Aorta (tissue), 5 donors: ENCODE data around the gene TRMT2A. TPM values are rescaled to one million over a fixed set of nuclear protein-coding genes. Genes with fewer than 3 reads are reported as not detected.

Experiments used
- ATAC-seq: fragments of 200-7000 bp; cut with Tn5 transposase; one replicate; pipeline ENCODE4 v1.9.1; 2022; ENCODE audit warnings: moderate library complexity; ENCODE audit not compliant: low FRiP score
- DNase-seq, 2 donors: peaks; one replicate each; pipeline ENCODE4 v3.0.0-alpha.2; 2020
- H3K27ac ChIP-seq, 2 donors: one replicate each; pipeline ENCODE4 v1.5.1; 2013; ENCODE audit warnings: low read length in 2 of 2, mild to moderate bottlenecking in 2 of 2, moderate library complexity in 2 of 2, control low read depth in 1 of 2, inconsistent platforms in 1 of 2, low read depth in 1 of 2
- H3K27me3 ChIP-seq, 2 donors: one replicate each; pipeline ENCODE4 v1.6.1; 2013; ENCODE audit warnings: control low read depth in 1 of 2, low read length in 1 of 2, mild to moderate bottlenecking in 1 of 2, moderate library complexity in 1 of 2; ENCODE audit not compliant: insufficient read depth in 2 of 2, control insufficient read depth in 1 of 2
- H3K36me3 ChIP-seq, 2 donors: one replicate each; pipeline ENCODE4 v1.6.1; 2013; ENCODE audit warnings: control low read depth in 1 of 2, low read length in 1 of 2, mild to moderate bottlenecking in 1 of 2; ENCODE audit not compliant: insufficient read depth in 2 of 2, control insufficient read depth in 1 of 2
- H3K4me1 ChIP-seq, 2 donors: one replicate each; pipeline ENCODE4 v1.6.1; 2013; ENCODE audit warnings: low read length in 2 of 2, control low read depth in 1 of 2, mild to moderate bottlenecking in 1 of 2, moderate library complexity in 1 of 2; ENCODE audit not compliant: insufficient read depth in 2 of 2, control insufficient read depth in 1 of 2
- H3K4me3 ChIP-seq, 2 donors: one replicate each; pipeline ENCODE4 v1.5.1; 2013; ENCODE audit warnings: low read length in 2 of 2, control low read depth in 1 of 2, mild to moderate bottlenecking in 1 of 2
- H3K9me3 ChIP-seq: one replicate; pipeline ENCODE4 v1.6.1; 2013; ENCODE audit warnings: mild to moderate bottlenecking, low read length; ENCODE audit not compliant: control insufficient read depth
- WGBS, 2 donors: extraction: QIAGEN DNeasy Blood & Tissue Kit; methylation state at CpG; one replicate each; pipeline ENCODE4 v1.1.7; 2013; 5-methylcytosine and 5-hydroxymethylcytosine counted together
- intact Hi-C, 2 donors: fragments of 100-400 bp; cut with DNase I; formaldehyde crosslinking; loops; one replicate each; pipeline versions ENCODE4 v1.14.2 to v1.15.0; 2022
- polyA plus RNA-seq, 2 donors: library from polyadenylated mRNA; stranded (reverse); fragments of 200-250 nt; gene quantifications; one replicate each; pipeline ENCODE4 v1.2.3, GENCODE V29; 2013
- total RNA-seq, 2 donors: library from RNA; stranded (reverse); fragmentation: NEBNext Ultra II Directional; extraction: Animal tissue kit (Norgen Biotek cat#: 25700); gene quantifications; one replicate each; pipeline ENCODE4 v1.2.1, GENCODE V29; 2021
- donor health status: healthy with polysubstance abuse.
- donor health status: Bipolar disorder and iron deficiency.
- donor health status: DM: no; HTN: no; CAD: no.
- donor health status: DM: no; HTN: no; CAD: no.
- donor health status: DM: yes; HTN: yes; CAD: no.

TRMT2A gene
- total and polyA plus RNA-seq, 4 donors: 15.9 to 152 (median 46.2) TPM

- Histone ChIP-seq H3K27me3 (no peaks in the 10 kb centered on the region), H3K9me3 (no peaks in the 10 kb centered on the region), H3K4me1 (no peaks in the 10 kb centered on the region), H3K27ac (no peak overlapping the region), H3K36me3 (peaks cover 0 to 10% of the 10 kb centered on the region in 2 donors), H3K4me3 (no peak overlapping the region)
- ATAC-seq (no peak), DNase-seq (peak; percentile 25 to 45)
- intact Hi-C loops: no loop called here
- WGBS, 2 donors: 56 to 61% methylated on average over 14 of the region's 14 CpGs
Observed at GRCh38 chr22:20111045-20111688, 5.9 kb downstream of the TRMT2A start.

GRCh38 chr22:20110359-20110985 is 6.6 kb downstream of the TRMT2A start:
- no peaks in the 10 kb centered on the region for H3K27me3 ChIP-seq
- DNase-seq (peak; percentile 37 to 49), ATAC-seq (no peak)
- no peak overlapping the region for H3K27ac ChIP-seq
- peaks cover 0 to 10% of the 10 kb centered on the region in 2 donors for H3K36me3 ChIP-seq
- intact Hi-C loops: no loop called here
- H3K4me1 ChIP-seq: no peaks in the 10 kb centered on the region
- no peaks in the 10 kb centered on the region for H3K9me3 ChIP-seq
- 80% methylated on average over 9 of the region's 9 CpGs for WGBS, 2 donors
- no peak overlapping the region for H3K4me3 ChIP-seq

- H3K36me3 ChIP-seq: peaks cover 0 to 10% of the 10 kb centered on the region in 2 donors
- H3K27me3 ChIP-seq: no peaks in the 10 kb centered on the region
- ATAC-seq (no peak), DNase-seq (peak; percentile 41 to 62)
- H3K4me3 ChIP-seq: no peak overlapping the region
- 76 to 78% methylated on average over 23 of the region's 23 CpGs for WGBS, 2 donors
- no peak overlapping the region for H3K27ac ChIP-seq
- no peaks in the 10 kb centered on the region for H3K9me3 ChIP-seq
- intact Hi-C loops: no loop called here
- H3K4me1 ChIP-seq: no peaks in the 10 kb centered on the region
Observed at GRCh38 chr22:20109411-20110358, 7.3 kb downstream of the TRMT2A start.

GRCh38 chr22:20108757-20109230 is 8.2 kb downstream of the TRMT2A start:
- no peak overlapping the region for H3K27ac ChIP-seq
- no peak overlapping the region for H3K4me3 ChIP-seq
- DNase-seq (peak in 1 of 2 donors; percentile 21), ATAC-seq (no peak)
- H3K27me3 ChIP-seq: no peaks in the 10 kb centered on the region
- WGBS, 2 donors: 82 to 85% methylated on average over 12 of the region's 12 CpGs
- intact Hi-C loops: no loop called here
- H3K36me3 ChIP-seq: peaks cover 0 to 10% of the 10 kb centered on the region in 2 donors
- H3K4me1 ChIP-seq: no peaks in the 10 kb centered on the region
- no peaks in the 10 kb centered on the region for H3K9me3 ChIP-seq

- Histone ChIP-seq H3K27ac (no peak overlapping the region), H3K36me3 (peaks cover 0 to 10% of the 10 kb centered on the region in 2 donors), H3K4me3 (no peak overlapping the region), H3K9me3 (no peaks in the 10 kb centered on the region), H3K27me3 (no peaks in the 10 kb centered on the region), H3K4me1 (no peaks in the 10 kb centered on the region)
- ATAC-seq (no peak), DNase-seq (peak; percentile 32 to 67)
- 70 to 72% methylated on average over 13 of the region's 13 CpGs for WGBS, 2 donors
- intact Hi-C loops: no loop called here
Observed at GRCh38 chr22:20107951-20108756, 8.9 kb downstream of the TRMT2A start.

- intact Hi-C loops: no loop called here
- no peak for ATAC-seq
- 91% methylated on average over 7 of the region's 7 CpGs for WGBS, 2 donors
- no peaks in the 10 kb centered on the region for H3K9me3 ChIP-seq
- H3K4me3 ChIP-seq: no peak overlapping the region
- no peak overlapping the region for H3K27ac ChIP-seq
- peaks cover 0 to 11% of the 10 kb centered on the region in 2 donors for H3K36me3 ChIP-seq
- H3K4me1 ChIP-seq: no peaks in the 10 kb centered on the region
- H3K27me3 ChIP-seq: no peaks in the 10 kb centered on the region
- DNase-seq: peak; percentile 36 to 54
Observed at GRCh38 chr22:20107471-20107901, 9.5 kb downstream of the TRMT2A start.

GRCh38 chr22:20106849-20107237 is 10.2 kb downstream of the TRMT2A start:
- no peak overlapping the region for H3K4me3 ChIP-seq
- H3K27ac ChIP-seq: no peak overlapping the region
- H3K9me3 ChIP-seq: no peaks in the 10 kb centered on the region
- ATAC-seq (no peak), DNase-seq (peak; percentile 21 to 67)
- 88 to 93% methylated on average over 10 of the region's 10 CpGs for WGBS, 2 donors
- H3K36me3 ChIP-seq: peaks cover 0 to 14% of the 10 kb centered on the region in 2 donors
- intact Hi-C loops: no loop called here
- no peaks in the 10 kb centered on the region for H3K4me1 ChIP-seq
- no peaks in the 10 kb centered on the region for H3K27me3 ChIP-seq
